Omental fat pad (tissue), 4 donors: ENCODE measurements around the gene DIP2C. TPM values are rescaled to one million over a fixed set of nuclear protein-coding genes. Genes with fewer than 3 reads are reported as not detected.

Experiments used
- ATAC-seq: fragments of 150-250 bp; one replicate; pipeline ENCODE4 v1.9.1; 2016; ENCODE audit warnings: mild to moderate bottlenecking, moderate library complexity; ENCODE audit not compliant: low FRiP score
- DNase-seq: peaks from one replicate; pipeline ENCODE4 v3.0.0-alpha.2; 2019; ENCODE audit warnings: low spot score
- total RNA-seq, 4 donors: library from RNA; depleted of rRNA; stranded (reverse); fragments of >200 nt; gene quantifications; one replicate each; pipeline ENCODE4 v1.1.0, GENCODE V29; 2016
- TF ChIP-seq, protein P1 (sequence below), 3 donors: fragments of 450-650 bp; IDR thresholded peaks; one replicate each; pipeline ENCODE4 v1.5.1; 2016 to 2017; ENCODE audit warnings: antibody characterized with exemption in 3 of 3, mild to moderate bottlenecking in 3 of 3, moderate library complexity in 2 of 3

DIP2C gene
- total RNA-seq, 4 donors from 2014 or later = 19.7 to 56.5 (median 31.1) TPM

DNA sequence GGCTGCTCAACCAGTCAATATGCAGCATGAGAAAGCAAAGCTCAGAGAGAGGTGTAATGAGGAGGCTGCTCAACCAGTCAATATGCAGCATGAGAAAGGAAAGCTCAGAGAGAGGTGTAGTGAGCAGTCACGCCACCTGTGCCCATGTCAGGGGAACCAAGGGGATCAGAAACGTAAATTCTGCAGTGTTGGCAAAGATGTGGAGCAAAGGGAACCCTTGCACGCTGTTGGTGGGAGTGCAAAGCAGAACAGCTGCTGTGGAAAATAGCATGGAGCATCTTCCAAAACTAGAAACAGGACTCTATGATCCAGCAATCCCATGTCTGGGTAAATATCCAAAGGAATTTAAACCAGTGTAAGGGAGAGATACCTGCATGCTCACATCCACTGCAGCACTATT lies 194.9 kb downstream of the DIP2C start:
- TF ChIP-seq, protein P1, sequence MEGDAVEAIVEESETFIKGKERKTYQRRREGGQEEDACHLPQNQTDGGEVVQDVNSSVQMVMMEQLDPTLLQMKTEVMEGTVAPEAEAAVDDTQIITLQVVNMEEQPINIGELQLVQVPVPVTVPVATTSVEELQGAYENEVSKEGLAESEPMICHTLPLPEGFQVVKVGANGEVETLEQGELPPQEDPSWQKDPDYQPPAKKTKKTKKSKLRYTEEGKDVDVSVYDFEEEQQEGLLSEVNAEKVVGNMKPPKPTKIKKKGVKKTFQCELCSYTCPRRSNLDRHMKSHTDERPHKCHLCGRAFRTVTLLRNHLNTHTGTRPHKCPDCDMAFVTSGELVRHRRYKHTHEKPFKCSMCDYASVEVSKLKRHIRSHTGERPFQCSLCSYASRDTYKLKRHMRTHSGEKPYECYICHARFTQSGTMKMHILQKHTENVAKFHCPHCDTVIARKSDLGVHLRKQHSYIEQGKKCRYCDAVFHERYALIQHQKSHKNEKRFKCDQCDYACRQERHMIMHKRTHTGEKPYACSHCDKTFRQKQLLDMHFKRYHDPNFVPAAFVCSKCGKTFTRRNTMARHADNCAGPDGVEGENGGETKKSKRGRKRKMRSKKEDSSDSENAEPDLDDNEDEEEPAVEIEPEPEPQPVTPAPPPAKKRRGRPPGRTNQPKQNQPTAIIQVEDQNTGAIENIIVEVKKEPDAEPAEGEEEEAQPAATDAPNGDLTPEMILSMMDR (IDR thresholded peaks at IDR 0.05) = no peak
- no peak for ATAC-seq

DNA sequence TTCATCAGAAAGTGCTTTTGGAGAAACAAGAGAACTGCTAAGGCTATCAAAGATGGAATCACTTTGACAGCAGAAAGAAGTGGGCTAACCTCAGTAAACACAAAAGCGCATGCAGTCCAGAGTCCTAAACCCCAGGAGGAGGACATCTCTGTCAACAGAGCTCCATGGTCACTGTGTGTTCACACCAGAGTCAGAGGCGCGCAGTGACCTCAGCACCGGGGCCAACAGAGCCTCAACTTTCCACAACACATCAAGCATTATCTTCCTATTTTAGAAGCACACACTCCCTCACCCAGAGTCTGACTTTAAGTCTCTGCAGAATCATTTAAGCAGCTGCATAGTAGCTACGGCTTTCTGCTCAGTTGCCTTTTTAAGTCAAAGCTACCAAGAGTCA lies 195.3 kb downstream of the DIP2C start:
- no peak for ATAC-seq
- DNase-seq = no peak

More for the DNA sequence above, 194.9 kb downstream of the DIP2C start:
- DNase-seq = no peak

DNA sequence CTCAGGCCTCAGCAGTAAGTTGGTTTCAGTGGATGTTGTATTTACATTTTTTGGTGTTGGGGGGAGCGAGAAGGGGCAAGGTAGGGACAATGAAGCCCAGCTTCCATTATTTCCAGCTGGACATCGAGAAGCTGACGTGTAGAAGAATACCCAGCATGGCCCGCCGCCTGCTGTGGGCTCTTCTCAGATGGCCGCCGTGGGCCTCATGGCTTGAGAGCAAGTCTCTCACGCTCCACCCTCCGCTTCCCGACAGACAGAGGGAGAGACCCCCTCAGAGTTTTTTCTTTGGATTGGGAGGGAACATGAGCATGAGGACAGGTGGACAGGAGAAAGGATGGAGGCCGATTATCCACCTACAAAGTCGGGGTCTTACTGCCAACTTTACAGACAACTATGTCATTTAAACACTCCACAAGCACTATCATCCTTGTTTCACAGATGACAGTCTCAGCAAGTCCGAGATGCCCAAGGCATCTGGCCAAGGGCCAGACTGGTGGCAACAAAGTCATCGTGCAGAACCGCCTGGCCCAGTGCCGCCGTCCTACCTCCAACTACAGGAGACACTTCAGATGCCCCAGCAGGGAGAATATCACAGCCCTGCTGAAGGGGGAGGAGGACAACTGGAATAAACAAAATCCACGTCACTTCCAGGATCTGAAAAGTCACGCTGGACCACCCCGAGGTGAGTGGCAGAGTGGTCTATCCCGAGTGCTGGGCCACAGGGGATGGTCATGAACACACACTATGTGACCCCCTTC lies 195.9 kb downstream of the DIP2C start:
- no peak for ATAC-seq
- TF ChIP-seq, protein P1 (IDR thresholded peaks at IDR 0.05) = no peak
- no peak for DNase-seq

More for the DNA sequence above, 195.3 kb downstream of the DIP2C start:
- TF ChIP-seq, protein P1 (IDR thresholded peaks at IDR 0.05) = no peak

DNA sequence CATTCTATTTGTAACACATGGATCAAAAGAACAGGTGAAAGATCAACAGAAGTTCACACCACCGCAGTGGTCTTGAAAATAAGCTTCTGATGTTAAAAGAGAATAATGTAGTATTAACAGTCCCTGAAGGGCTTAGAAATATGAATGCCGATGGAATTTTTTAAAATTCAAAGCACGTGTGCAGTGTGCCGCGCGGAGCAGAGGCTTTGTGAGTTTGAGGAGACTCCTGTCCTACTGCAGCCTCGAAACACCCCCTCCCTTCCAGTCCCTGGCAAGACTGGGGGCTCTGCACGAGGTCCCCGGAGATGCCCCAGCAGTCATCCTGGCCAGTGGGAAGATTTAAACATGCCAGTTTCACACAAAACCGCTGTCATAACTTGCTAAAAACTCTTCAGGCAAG lies 196.6 kb downstream of the DIP2C start:
- ATAC-seq (no peak), DNase-seq (no peak)
- TF ChIP-seq, protein P1 (IDR thresholded peaks at IDR 0.05) = no peak

DNA sequence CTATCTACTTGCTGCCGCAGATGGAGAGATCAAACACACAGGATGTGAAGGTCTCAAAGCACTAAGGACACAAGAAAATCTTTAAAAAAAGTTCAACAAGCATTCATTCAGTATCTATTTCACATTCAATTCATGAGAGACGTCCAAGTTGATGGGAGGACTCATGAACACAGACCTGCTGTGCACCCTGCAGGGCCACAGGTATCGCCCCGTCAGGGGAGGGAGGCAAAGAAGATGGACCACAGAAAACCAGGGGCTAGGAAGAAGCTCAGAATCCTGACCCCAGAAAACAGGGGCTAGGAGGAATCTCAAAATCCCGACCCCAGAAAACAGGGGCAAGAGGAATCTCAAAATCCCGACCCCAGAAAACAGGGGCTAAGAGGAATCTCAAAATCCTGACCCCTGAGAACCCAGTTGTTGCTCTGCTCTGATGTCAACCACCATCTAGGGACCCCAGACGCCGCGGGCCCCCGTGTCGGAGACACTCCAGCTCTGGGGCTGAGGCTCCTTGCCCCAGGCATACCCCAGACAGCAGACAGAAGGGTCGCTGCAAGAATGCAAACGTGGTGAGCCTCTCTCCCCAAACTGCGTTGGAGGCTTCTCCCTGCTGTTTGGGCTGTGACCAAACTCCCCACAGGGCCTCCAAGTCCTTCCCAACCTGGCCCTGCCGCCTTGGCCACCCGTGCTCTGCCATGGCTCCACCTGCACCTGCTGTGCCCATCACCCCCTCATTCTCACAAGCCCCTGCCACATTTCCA lies 197.6 kb downstream of the DIP2C start:
- no peak for ATAC-seq
- no peak for DNase-seq

DNA sequence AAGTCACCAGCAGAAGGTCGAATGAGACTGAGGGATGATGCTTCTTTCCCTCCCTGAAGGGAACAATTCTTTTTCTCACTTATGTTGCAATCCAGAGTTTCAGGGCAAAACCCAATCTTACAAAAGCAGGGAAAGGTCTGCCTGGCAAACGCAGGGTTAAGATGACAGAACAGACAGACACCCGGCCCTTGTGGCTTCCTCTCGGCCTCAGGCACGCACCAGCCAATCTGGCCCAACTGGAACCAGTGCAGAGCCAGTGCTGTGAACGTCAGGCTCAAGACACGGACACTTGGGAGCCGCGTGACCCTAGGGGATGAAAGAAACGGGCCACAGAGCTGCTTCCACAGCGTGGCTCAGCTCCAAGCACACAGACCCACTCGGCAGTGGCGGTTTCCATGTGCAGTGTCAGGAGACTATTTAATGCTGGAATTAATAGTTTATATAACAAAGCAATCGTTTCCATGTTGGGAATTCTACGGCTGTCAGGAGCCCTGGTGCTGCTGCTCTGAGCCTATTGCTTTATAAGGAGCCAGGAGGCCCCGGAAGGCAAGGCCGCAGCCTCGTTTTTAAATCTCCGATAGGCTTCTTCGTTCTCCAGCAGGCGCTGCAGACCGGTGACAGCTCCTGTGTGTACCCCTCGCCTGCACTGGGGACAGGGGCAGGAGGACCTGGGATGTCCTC lies 198.4 kb downstream of the DIP2C start:
- TF ChIP-seq, protein P1 (IDR thresholded peaks at IDR 0.05) = no peak
- DNase-seq (no peak), ATAC-seq (peak; percentile 56)

More for the DNA sequence above, 197.6 kb downstream of the DIP2C start:
- TF ChIP-seq, protein P1 (IDR thresholded peaks at IDR 0.05) = no peak
